Stimulated activated CD8-positive, alpha-beta memory T cell treated with anti-CD3 and anti-CD28 coated beads, Interleukin-15, amount 100 ng/mL, for 4 hours (primary cell): ENCODE results near the gene PPEF2.
A peak's percentile ranks its signal among the peaks of the same experiment; 100 is the strongest.
"Not testable (repeated sequence)": the region's sequence is repeated elsewhere in the genome, so short reads cannot be mapped to it uniquely, and the experiment has no call there.

Experiments
- DNase-seq, 2 donors: peaks; one replicate each; pipeline ENCODE4 v3.0.0-alpha.2; 2020; ENCODE audit warnings: low read depth in 2 of 2

Gene PPEF2

GRCh38 chr4:75902352-75902751, at the start of gene PPEF2:
PPEF2 (minus strand) TSS chr4:75902452; CDS start chr4:75896325, 6,127 bp downstream.
- no peak for DNase-seq

- no peak for DNase-seq
These were observed 48.1 kb upstream of the PPEF2 start for GRCh38 chr4:75950213-75950815.

- no peak for DNase-seq
These were observed 46.7 kb upstream of the PPEF2 start for GRCh38 chr4:75948822-75949444.

GRCh38 chr4:75940692-75941253, 38.5 kb upstream of the PPEF2 start, which contains the start of gene NAAA:
NAAA (minus strand) TSS chr4:75941013; CDS start chr4:75940949, 64 bp downstream.
- DNase-seq: peak; percentile 47 to 63

GRCh38 chr4:75939890-75940691, 37.8 kb upstream of the PPEF2 start:
- DNase-seq: peak; percentile 53 to 57

- no peak for DNase-seq
These were observed 33.4 kb upstream of the PPEF2 start for GRCh38 chr4:75935628-75936027.

- no peak for DNase-seq
These were observed 27.9 kb upstream of the PPEF2 start for GRCh38 chr4:75930152-75930551.

GRCh38 chr4:75924916-75925315, 22.7 kb upstream of the PPEF2 start:
- DNase-seq: not testable (repeated sequence)

- no peak for DNase-seq
These were observed 22.1 kb upstream of the PPEF2 start for GRCh38 chr4:75924309-75924827.

- no peak for DNase-seq
These were observed 20.3 kb upstream of the PPEF2 start for GRCh38 chr4:75922588-75922987.

GRCh38 chr4:75921910-75922309, 19.7 kb upstream of the PPEF2 start:
- DNase-seq: no peak

- no peak for DNase-seq
These were observed 18.1 kb upstream of the PPEF2 start for GRCh38 chr4:75920327-75920726.

- no peak for DNase-seq
These were observed 17.7 kb upstream of the PPEF2 start for GRCh38 chr4:75919920-75920319.

- no peak for DNase-seq
These were observed 13.9 kb upstream of the PPEF2 start for GRCh38 chr4:75916091-75916661.

GRCh38 chr4:75912968-75913367, 10.7 kb upstream of the PPEF2 start:
- no peak for DNase-seq

- DNase-seq: not testable (repeated sequence)
These were observed 8.6 kb upstream of the PPEF2 start for GRCh38 chr4:75910831-75911230.

- DNase-seq: no peak
These were observed 7.2 kb upstream of the PPEF2 start for GRCh38 chr4:75909405-75909804.

- DNase-seq: no peak
These were observed 6.3 kb upstream of the PPEF2 start for GRCh38 chr4:75908555-75908954.

GRCh38 chr4:75907966-75908365, 5.7 kb upstream of the PPEF2 start:
- DNase-seq: no peak

GRCh38 chr4:75904076-75904475, 1.8 kb upstream of the PPEF2 start:
- no peak for DNase-seq

- DNase-seq: no peak
These were observed 3.7 kb downstream of the PPEF2 start for GRCh38 chr4:75898536-75898935.
